Globus pallidus (tissue), 1 donor: ENCODE results near the gene DUSP1.

ENCODE experiments used
- DNase-seq: peaks from one replicate; pipeline ENCODE4 v3.0.0-alpha.2; 2015; ENCODE audit warnings: low spot score

The DUSP1 gene

DNA sequence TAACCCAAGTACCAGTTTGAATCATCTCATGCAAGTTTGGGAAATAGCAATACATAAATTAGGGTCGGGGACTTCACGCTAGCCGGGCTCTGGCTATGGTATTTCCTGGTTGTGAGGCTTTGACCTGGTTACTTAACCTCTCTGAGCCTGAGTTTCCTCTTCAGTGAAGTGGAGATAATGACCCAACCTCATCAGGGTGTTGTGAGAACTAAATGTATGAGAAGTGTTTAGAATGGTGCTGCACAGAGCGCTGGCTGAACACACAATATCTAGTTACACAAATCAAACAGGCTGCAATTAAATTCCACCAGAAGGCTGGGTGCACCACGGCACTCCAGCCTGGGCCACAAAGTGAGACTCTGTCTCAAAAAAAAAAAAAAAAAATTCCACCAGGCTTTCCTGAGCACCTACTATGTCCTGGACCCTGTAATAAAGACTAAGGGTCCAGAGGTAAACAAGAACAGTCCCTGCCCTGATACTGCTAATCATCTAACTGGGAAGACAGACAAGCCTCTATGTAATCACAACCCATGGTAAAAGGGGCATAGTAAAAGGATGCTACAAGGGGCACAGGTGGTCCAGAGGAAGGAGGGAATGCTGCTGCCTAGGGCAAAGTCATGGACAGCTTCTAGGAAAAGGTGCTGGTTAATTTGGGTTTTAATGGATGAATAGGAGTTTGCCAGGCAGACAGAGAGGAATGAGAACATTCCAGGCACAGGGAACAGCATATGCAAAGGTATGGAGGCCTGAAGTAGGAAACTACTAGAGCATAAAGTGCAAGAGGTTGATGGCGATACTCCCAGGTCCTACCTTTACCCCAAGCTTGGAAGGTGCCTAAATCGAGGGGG is 27.7 kb downstream of the DUSP1 start:
- DNase-seq: no peak

DNA sequence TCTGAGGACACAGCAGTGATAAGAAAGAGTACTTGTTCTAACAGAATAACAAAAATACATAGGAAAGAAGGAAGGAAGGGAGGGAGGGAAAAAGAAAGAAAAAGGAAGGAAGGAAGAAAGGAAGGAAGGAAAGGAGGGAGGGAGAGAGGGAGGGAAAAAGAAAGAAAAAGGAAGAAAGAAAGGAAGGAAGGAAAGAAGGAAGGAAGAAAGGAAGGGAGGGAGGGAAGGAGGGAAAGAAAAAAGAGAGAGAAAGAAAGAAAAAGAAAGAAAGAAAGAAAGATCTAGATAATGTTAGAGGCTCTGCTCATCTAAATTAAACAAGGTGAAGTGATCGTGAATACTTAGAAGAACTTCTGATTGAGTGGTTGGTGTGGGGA is 29.8 kb downstream of the DUSP1 start:
- no peak for DNase-seq

DNA sequence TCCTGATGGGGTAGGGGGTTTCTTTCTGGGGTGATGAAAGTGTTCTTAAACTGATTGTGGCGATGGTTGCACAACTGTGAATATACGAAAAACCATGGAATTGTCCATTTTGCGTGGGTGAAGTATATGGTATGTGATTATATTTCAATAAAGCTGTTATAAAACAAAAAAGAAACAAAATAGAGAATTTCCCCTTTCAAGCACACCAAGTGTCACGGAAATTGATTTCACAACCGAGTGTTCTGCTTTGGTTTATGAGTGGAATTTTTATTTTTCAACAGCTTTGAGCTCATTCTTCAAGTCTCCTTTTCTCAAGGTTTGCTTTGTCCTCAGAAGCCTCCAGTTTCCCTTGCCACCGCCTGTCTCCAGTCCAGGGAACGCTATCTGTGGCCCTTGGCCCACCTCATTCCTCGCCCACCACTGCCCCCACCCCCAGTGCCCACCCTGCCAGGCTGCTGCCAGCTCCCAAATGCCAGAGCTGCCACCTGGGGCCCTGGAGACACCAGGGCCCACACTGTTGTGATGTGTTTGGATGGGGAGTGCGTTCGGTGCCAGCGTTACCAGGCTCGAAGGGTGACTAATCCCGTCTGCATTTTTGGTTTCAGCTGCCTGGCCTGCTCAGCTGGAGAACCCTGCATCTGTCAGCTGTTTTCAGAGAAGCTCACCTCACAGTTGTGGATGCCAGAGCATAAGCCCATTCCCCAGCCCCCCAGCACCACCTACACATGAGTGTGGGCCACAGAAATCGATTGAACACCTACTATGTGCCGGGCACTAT is 30.4 kb downstream of the DUSP1 start:
- DNase-seq: no peak

DNA sequence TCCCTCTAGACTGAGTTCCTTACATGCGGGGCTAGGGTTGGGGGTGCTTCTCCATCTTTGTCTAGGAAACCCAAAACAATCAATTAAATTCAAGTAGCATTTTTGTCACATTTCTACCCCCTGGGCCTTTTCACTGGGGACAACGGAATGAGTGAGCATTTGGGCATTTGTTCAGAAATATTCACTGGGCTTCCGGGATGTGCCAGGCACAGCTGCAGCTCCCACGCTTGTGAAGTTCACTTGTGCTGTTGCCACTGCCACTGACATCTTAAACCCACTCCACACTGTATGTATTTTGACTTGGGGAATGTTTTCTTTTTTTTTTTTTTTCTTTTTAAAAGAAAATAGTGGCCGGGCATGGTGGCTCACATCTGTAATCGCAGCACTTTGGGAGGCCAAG is 31.6 kb downstream of the DUSP1 start:
- no peak for DNase-seq

DNA sequence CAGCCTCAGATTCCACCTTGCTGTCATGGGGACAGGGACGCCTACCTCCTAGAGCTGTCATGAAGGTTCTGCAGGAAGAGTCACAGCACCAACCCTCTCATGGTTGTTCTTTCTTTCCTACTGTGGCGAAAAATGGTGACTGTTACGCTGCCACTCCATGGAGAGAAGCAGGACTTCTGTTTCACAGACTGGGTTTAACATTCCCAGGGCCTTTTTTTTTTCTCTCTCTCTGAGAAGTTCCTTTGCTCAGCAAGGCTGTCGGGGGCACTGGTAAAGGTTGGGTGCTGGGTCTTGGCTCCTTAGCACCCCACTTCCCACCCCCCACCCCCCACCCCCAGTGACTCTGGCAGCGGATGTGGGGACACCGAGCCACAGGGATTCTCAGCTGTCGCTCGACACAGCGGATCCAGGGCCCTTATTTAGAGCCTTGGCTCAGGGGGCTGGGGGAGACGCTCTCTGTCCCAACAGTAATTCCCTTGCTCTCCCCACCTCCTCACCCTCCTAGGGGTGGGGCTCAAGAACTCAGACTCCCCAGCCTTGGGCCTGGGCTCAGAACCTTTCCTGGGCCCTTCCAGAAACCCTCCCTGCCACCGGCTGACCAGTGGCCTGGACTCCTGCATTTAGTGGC is 34.4 kb downstream of the DUSP1 start:
- no peak for DNase-seq

DNA sequence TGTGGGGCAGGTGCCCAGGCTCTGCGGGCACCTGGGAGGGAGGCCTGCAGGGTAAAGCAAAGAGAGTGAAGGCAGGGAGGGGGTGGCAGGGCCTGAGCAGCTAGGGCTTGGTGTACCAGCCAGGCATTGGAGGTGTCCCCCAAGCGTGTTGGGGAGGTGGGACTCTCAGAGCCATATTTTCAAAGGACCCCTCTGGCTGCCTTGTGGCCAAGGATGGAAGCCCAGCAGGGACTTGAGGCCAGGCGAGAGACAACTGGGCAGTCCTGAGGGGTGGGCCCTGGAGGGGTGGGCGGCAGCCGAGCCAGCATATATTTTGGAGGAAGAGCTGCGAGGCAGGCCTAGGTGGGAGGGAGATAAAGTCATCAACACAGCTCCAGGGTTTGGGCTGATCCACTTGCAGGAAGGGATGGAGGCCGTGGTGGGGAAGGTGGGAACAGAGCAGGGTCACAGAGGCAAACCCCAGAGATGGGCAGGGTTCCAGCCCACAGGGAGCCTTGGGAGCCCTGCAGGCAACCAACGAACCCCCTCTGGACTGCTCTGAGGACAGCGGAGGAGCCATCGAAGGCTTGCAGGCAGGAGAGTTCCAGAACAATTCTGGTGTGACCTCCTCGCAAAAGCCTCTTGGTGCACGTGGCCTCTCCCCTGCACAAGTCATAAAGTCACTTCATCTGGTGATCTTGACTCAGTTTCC is 35.7 kb downstream of the DUSP1 start:
- DNase-seq: no peak

DNA sequence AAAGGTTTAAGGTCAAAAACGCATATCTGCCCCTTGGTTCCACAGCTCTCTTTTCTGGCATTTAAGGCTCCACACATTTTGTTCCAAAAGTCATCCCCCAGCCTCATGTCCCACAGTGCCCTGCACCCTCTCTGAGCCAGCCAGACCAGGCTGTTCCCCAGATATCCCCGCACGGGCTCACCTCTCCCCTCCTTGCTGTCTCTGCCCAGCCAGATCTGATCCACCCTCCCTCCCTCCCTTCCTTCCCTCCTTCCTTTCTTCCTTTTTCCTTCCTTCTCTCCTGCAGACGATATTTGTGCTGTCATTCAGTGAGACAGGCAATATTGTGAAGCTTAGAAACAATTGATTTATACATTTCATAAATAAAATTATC is 37.0 kb downstream of the DUSP1 start:
- DNase-seq: no peak

DNA sequence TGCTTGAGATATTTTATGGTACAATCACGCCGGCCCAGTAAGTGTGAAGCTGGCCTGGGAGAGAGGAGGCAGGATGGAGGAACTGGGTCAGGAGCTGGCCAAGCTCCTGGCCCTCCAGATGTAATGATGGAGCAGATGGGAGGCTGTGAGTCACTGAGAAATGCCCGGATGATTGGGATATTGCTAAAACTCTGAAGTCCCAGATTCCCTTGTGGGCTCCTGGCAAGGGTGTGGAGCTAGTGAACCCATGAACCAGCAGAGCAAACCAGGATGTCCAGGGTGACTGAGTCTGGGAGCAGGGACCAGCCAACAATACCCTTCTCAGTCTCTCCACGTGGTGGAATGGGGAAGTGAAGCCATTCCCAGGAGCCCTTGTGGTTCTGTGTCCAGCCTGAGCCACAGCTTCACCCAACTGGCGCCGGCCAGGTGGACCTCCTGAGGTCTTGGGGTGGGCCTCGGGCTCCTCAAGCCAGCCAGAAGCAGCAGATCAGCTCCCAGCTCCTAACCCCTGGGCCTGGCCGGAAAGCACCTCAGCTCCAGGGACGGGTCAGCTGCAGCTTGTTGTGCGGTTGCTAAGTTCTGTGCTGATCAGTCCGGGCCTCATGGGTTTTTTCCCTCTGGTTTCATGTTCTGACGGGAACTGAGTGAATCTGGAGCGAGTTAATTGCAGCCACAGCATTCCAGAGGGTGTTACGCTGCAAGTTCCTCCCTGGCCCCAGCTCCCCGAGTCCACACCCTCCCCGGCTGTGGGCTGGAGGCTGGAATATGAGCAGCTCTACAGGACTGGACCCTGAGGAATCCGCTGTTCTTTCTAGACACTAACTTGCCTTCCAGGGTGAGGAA is 37.6 kb downstream of the DUSP1 start:
- no peak for DNase-seq

DNA sequence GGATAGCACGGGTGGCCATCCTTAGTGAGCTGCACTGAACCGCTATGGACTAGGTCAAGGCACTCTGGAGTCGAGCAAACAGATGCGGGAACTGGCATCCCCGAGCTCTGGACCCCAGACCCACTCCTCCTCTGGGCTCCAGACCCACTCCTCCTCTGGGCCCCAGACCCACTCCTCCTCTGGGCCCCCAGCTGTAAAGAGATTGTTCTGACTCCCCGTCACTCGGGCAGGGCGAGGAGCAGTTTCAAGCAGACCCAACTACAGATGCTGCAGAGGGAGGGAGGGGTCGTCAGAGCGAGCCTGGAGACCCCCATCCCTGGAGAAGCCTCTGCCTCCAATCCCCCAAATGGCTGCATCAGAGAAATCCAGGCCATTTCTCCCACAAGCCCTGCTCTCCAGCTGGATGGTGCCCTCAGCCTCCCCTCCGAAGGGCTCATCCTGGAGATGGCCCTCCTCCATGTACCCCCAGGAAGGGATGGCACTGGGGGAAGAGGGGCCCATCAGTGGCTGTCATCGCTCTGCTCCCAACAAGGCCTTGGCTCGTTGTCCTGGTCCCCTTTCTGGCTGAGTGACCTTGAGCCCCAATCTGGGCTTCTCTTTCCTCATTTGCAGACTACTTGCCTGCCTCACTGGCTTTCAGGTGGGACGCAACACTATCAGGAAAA is 38.7 kb downstream of the DUSP1 start:
- no peak for DNase-seq

DNA sequence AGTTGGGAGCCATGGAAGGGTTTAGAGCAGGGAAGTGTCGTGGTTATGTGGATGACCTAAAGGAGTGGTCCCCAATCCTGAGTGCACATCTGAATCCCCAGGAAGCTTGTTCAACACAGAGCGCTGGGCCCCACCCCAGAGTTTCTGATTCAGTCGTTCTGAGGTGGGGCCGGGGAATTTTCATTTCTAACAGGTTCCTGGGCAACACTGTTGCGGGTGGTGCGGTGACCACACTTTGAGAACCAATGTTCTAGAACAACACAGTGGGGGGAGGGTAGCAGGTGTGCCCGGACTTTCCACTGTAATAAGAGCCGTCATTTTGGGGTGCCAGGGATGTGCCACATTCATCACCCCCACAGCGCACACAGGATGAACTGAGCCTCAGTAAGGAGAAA is 39.3 kb downstream of the DUSP1 start:
- no peak for DNase-seq

DNA sequence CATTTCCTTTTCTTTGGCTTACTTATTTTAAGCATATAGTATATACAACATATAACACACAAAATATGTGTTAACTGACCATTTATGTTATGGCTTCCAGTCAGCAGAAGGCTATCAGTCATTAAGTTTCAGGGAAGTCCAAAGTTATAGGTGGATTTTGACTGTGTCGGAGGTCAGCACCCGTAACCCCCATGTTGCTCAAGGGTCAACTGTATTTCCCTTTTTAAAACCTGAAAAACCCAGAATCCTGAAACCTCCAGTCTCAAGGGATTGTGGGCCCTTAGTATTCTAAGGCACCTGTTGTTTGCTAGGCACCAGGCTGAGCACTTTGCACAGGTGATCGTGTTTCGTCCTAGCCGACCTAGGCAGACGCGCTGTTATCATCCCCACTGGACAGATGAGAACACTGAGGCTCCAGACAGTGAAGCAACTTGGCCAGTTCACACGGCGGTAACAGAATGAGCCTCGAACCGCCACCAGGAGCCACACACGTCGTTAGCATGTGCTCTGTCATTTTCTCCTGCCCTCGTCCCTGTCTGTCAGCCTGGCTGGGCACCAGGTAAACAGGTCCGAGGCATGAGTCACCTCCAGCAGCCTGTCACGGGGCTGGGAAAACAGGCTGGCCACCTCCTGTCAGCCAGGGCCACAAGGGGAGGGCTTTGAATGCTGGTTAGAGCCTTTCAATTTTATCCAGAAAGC is 39.9 kb downstream of the DUSP1 start:
- DNase-seq: no peak

DNA sequence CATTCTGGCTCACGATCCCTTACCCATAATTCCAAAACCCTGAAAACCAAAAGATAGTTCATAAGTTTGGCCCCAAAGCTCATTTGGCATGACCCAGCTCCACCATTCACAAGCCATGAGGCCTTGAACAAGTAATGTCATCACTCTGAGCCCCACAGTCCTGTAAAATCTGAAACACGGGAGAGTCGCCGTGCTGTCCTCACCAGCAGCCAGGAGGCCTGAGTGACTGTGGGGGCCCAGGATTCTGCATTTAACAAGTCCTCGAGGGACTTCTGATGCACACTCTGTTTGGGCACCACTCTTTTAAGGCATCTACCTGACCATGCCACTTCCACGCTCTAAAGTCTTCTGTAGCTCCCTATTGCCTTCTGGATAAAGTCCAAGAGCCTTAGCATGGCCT is 40.8 kb downstream of the DUSP1 start:
- no peak for DNase-seq

DNA sequence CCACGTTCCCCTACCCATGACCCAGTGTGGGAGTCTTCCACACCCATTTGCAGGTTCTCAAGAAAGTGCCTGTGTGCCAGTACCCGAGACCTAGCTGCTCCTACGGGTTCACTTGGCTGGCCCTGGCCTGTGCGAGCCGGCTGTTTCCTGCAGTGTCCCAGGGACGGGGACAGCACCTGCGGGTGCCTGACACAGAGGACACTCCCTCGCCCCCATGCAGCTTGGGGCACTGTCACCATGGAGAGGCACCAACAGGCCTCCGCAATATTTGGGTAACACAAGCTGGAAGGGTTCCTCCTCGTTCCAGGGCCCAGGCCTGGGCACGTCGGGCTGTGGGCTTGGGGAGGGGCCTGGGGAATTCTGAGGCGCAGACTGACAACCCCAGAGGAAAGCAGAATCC is 41.4 kb downstream of the DUSP1 start:
- no peak for DNase-seq

DNA sequence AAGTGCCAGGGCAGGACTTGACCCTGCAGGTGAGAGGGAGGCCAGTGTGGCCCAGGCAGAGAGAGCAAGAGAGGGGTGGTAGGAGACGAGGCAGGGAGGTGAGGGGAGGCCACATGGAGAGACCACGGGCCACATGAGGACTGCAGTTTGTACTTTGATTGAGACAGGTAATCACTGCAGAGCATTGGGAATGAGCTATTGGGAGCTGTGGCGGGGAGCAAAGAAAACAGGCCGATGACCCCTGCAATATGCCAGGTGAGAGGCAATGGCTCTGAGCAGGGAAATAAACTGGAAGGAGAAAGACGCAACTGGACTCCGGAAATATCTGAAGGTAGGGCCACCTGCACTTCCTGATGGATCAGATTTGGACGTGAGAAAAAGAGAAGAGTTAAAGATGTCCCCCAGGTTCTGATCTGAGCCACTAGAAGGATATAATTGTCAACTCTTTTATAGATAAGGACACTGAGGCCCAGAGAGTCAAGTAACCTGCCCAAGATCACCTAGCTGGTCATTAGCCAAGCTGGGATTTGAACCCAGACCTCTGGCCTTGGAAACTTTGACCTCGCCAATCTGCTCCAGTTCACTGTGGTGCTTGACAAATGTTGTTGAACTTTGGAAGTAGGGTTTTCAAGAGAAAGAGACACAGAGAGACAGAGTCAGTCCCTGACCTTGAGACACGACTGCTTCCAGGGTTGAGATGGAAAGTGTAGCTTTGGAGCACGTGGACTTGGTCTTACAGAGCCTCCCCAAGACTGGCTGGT is 42.3 kb downstream of the DUSP1 start:
- no peak for DNase-seq

DNA sequence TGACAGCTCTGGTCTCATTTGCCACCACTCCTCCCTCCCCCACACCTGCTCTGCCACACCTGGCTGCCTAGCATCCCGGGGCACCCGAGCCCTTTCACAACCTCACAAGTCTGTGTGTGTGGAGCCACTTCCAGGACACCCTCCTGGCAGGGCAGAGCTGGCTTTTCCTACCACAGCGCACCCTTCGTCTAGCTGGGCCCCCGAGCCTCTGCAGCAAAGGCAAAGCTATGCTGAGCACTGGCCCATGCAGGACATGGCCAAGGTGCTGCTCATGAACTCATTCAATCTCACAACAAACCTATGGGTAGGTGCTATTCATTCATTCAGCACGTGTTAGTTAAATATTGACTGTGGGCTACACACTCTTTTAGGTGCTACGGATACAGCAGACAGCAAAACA is 43.4 kb downstream of the DUSP1 start:
- no peak for DNase-seq

DNA sequence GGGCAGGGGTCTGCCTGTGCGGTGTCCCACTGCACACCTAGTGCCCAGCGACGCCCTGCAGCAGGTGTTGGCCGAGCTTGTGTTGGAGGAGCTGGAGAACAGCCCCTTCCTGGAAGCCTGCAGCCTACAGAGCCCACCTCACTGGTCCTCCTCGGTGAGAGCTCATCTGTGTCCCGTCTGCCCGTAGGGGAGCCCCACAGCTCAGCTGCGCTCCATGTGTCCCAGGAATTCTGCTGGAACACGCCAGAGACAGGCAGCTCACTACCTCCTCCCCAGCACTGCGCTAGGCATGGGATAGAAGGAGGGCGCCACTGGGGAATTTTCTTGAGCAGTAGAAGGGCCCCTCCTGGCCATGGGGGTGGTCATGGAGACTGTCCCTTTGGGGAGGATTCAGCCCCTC is 44.0 kb downstream of the DUSP1 start:
- no peak for DNase-seq

DNA sequence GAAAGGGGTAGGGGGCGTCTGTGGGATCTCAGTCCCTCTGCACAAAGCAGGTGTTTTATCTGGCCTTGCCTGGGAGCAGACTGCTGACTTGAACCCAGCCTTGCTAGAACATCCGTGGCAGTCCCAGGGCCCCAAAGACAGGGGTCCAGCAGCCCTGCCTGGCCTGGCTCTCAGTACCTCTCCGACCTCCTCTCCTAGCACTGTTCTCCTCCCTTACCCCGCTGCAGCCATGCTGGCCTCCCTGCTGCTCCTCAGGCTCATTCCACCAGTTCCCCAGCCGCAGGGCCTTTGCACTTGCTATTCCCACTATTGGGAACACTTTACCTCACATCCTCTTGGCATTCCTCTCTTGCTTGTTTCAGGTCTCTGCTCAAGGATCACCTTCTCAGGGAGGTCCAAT is 45.2 kb downstream of the DUSP1 start:
- DNase-seq: no peak

DNA sequence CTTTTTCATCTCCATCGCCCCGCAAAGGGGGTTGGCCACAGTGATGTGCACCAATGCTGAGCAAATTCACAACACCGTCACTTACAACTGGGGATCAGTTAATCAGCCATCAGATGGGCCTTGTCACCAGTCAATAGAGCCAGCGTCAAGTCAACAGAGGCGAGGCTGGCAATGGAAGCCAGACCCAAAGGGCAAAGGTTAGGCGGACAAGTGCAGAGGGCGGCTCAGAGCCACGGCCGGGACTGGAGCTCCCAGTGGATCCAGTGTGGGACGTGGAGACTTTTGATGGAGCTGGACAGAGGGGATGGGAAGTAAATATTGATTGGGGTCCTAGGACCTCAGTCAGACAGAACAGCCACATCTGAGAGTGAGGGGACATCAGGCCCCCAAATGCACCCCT is 45.7 kb downstream of the DUSP1 start:
- no peak for DNase-seq
